ENCODE data around the gene VRK2.

VRK2 gene

DNA sequence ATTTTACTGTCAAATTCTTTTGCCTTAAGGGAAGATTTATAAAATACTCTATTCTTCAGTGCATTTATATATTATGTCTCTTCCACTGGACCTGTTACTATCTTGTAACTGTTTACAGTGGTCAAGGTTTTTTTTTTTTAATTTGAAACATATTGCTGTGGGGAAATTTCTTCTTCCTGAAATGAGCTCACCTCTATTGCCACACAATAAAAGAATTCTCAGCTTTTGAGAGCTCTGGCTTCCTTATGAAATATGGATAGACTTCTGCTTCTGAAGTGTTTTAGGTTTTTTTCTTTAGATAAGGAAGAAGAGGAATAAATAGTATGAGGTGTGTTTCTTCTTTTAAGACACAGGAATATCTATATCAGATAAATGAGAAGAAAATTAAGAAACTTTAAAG is 7.7 kb downstream of the VRK2 start:
- Histone ChIP-seq H3K4me2 (ENCODE audit: low read length) (no peak overlapping the region), H3K9me2 (ENCODE audit: low read depth, low read length) (no peaks in the 10 kb centered on the region), H3F3A (ENCODE audit: insufficient read depth, low read length) (no peaks in the 10 kb centered on the region), H3K36me3 (ENCODE audit: insufficient read depth, low read length) (peaks cover 31% of the 10 kb centered on the region; the same call in 1 of the 2 replicates), H2AFZ (ENCODE audit: low read length) (no peak overlapping the region), H3K9me3 (ENCODE audit: low read length) (no peaks in the 10 kb centered on the region), H3K9ac (ENCODE audit: low read length) (no peak overlapping the region), H3K27me3 (ENCODE audit: insufficient read depth, low read length) (no peaks in the 10 kb centered on the region), H3K27ac (ENCODE audit: low read depth, low read length, poor library complexity, severe bottlenecking) (no peak overlapping the region), H4K20me1 (ENCODE audit: insufficient read depth, low read length) (no peaks in the 10 kb centered on the region), H3K79me2 (ENCODE audit: insufficient read depth, low read length) (no peaks in the 10 kb centered on the region), H3K4me1 (ENCODE audit: insufficient read depth, low read length, severe bottlenecking) (no peaks in the 10 kb centered on the region), H3K4me3 (ENCODE audit: low read depth, low read length, poor library complexity, severe bottlenecking) (no peak overlapping the region)
- no peak for TF ChIP-seq EZH2 (IDR thresholded peaks at IDR 0.05; ENCODE audit: borderline replicate concordance, low read length)
- TF ChIP-seq, protein P1, sequence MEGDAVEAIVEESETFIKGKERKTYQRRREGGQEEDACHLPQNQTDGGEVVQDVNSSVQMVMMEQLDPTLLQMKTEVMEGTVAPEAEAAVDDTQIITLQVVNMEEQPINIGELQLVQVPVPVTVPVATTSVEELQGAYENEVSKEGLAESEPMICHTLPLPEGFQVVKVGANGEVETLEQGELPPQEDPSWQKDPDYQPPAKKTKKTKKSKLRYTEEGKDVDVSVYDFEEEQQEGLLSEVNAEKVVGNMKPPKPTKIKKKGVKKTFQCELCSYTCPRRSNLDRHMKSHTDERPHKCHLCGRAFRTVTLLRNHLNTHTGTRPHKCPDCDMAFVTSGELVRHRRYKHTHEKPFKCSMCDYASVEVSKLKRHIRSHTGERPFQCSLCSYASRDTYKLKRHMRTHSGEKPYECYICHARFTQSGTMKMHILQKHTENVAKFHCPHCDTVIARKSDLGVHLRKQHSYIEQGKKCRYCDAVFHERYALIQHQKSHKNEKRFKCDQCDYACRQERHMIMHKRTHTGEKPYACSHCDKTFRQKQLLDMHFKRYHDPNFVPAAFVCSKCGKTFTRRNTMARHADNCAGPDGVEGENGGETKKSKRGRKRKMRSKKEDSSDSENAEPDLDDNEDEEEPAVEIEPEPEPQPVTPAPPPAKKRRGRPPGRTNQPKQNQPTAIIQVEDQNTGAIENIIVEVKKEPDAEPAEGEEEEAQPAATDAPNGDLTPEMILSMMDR (IDR thresholded peaks at IDR 0.05; ENCODE audit: low read length), result no peak

DNA sequence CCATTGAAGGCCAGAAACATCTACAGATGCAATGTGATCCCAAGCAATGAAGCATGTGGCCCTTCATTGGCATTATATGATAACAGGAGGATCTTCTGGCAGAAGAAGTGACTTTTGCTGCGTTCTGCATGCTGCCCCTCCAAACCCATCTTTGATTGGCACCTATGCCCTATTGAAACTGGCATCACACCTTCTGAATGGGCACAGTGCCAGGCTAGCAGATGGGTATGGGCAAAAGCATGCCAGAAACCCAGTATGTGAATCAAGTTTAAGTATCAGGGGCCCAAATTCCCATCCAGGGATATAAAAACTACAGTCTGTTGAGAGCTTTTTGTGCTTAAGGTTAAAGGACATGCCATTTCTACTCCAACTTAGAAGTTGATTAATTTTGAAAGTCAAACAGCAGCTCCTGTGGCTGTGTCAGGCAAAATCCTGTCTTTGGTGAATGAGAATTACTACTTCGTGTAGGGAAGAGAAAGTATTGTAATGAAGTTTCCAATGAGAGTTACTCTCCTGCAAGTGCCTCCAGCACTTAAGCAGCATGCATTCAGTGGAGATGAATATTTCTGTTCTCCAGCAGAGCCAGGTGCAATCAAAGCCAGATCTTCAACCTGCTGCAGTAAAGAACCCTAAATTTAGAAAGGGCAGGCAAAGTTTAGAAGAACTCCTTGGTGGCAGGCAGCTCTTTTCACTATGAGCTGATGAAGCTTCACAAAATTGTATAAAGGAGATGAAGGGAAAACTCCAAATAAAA is 8.6 kb downstream of the VRK2 start:
- no peak overlapping the region for H3K27ac ChIP-seq (ENCODE audit: low read depth, low read length, poor library complexity, severe bottlenecking)
- peaks cover 29% of the 10 kb centered on the region; the same call in 1 of the 2 replicates for H3K36me3 ChIP-seq (ENCODE audit: insufficient read depth, low read length)
- H3K4me1 ChIP-seq (ENCODE audit: insufficient read depth, low read length, severe bottlenecking), result no peaks in the 10 kb centered on the region
- no peaks in the 10 kb centered on the region for H3F3A ChIP-seq (ENCODE audit: insufficient read depth, low read length)
- no peaks in the 10 kb centered on the region for H3K79me2 ChIP-seq (ENCODE audit: insufficient read depth, low read length)
- H3K9me3 ChIP-seq (ENCODE audit: low read length), result no peaks in the 10 kb centered on the region
- H4K20me1 ChIP-seq (ENCODE audit: insufficient read depth, low read length), result no peaks in the 10 kb centered on the region
- no peak overlapping the region for H3K9ac ChIP-seq (ENCODE audit: low read length)
- no peak overlapping the region for H3K4me3 ChIP-seq (ENCODE audit: low read depth, low read length, poor library complexity, severe bottlenecking)
- H3K4me2 ChIP-seq (ENCODE audit: low read length), result no peak overlapping the region
- no peaks in the 10 kb centered on the region for H3K9me2 ChIP-seq (ENCODE audit: low read depth, low read length)
- H3K27me3 ChIP-seq (ENCODE audit: insufficient read depth, low read length), result no peaks in the 10 kb centered on the region
- no peak for TF ChIP-seq EZH2 (IDR thresholded peaks at IDR 0.05; ENCODE audit: borderline replicate concordance, low read length)
- TF ChIP-seq, protein P1 (IDR thresholded peaks at IDR 0.05; ENCODE audit: low read length), result no peak
- H2AFZ ChIP-seq (ENCODE audit: low read length), result no peak overlapping the region

- no peak for TF ChIP-seq EZH2 (IDR thresholded peaks at IDR 0.05; ENCODE audit: borderline replicate concordance, low read length)
- TF ChIP-seq, protein P1 (IDR thresholded peaks at IDR 0.05; ENCODE audit: low read length), result no peak
- Histone ChIP-seq H3K36me3 (ENCODE audit: insufficient read depth, low read length) (peaks cover 25% of the 10 kb centered on the region; the same call in 1 of the 2 replicates), H3K9ac (ENCODE audit: low read length) (no peak overlapping the region), H3K9me3 (ENCODE audit: low read length) (no peaks in the 10 kb centered on the region), H3K9me2 (ENCODE audit: low read depth, low read length) (no peaks in the 10 kb centered on the region), H3F3A (ENCODE audit: insufficient read depth, low read length) (no peaks in the 10 kb centered on the region), H3K27ac (ENCODE audit: low read depth, low read length, poor library complexity, severe bottlenecking) (no peak overlapping the region), H4K20me1 (ENCODE audit: insufficient read depth, low read length) (no peaks in the 10 kb centered on the region), H3K4me3 (ENCODE audit: low read depth, low read length, poor library complexity, severe bottlenecking) (no peak overlapping the region), H3K4me2 (ENCODE audit: low read length) (no peak overlapping the region), H3K27me3 (ENCODE audit: insufficient read depth, low read length) (no peaks in the 10 kb centered on the region), H2AFZ (ENCODE audit: low read length) (no peak overlapping the region), H3K79me2 (ENCODE audit: insufficient read depth, low read length) (no peaks in the 10 kb centered on the region), H3K4me1 (ENCODE audit: insufficient read depth, low read length, severe bottlenecking) (no peaks in the 10 kb centered on the region)
Observed at GRCh38 chr2:58056192-58056916, 9.7 kb downstream of the VRK2 start.

Data from OCI-LY1 (cell line).